RWPE2 (cell line): ENCODE measurements around the gene HS3ST2.
A peak's percentile ranks its signal among the peaks of the same experiment; 100 is the strongest.

ENCODE experiments used
- ATAC-seq: fragments of 200-7000 bp; cut with Tn5 transposase; 3 replicates; pipeline ENCODE4 v1.9.1; 2021; ENCODE audit warnings: low read depth
- DNase-seq: peaks from one replicate; pipeline ENCODE4 v3.0.0-alpha.2; 2020; ENCODE audit warnings: low spot score
- H3K27ac ChIP-seq: fragments of 450-650 bp; 2 replicates; pipeline ENCODE4 v1.5.1; 2017; ENCODE audit warnings: mild to moderate bottlenecking; ENCODE audit not compliant: poor library complexity, severe bottlenecking
- H3K27me3 ChIP-seq: fragments of 250-450 bp; sonication (Bioruptor Pico); 2 replicates; pipeline ENCODE4 v1.5.1; 2021; ENCODE audit warnings: mild to moderate bottlenecking, moderate library complexity; ENCODE audit not compliant: insufficient read depth, poor library complexity, severe bottlenecking
- H3K36me3 ChIP-seq: fragments of 250-450 bp; sonication (Bioruptor Pico); 2 replicates; pipeline ENCODE4 v1.5.1; 2020; ENCODE audit warnings: low read depth, mild to moderate bottlenecking, moderate library complexity
- H3K4me1 ChIP-seq: fragments of 250-450 bp; sonication (Bioruptor Pico); 2 replicates; pipeline ENCODE4 v1.5.1; 2021; ENCODE audit warnings: mild to moderate bottlenecking, moderate library complexity; ENCODE audit not compliant: insufficient read depth, poor library complexity, severe bottlenecking
- H3K4me3 ChIP-seq: fragments of 250-450 bp; sonication (Bioruptor Pico); 2 replicates; pipeline ENCODE4 v1.5.1; 2021; ENCODE audit warnings: mild to moderate bottlenecking, moderate library complexity; ENCODE audit not compliant: severe bottlenecking
- H3K9me3 ChIP-seq: fragments of 250-450 bp; sonication (Bioruptor Pico); 2 replicates; pipeline ENCODE4 v1.5.1; 2021; ENCODE audit warnings: mild to moderate bottlenecking, moderate library complexity; ENCODE audit not compliant: severe bottlenecking
- CTCF ChIP-seq: fragments of 450-650 bp; IDR thresholded peaks from one replicate; pipeline ENCODE4 v1.5.1; 2017; ENCODE audit warnings: mild to moderate bottlenecking, moderate library complexity; ENCODE audit not compliant: poor library complexity, severe bottlenecking

Gene HS3ST2

GRCh38 chr16:22929461-22929860 is 115.5 kb downstream of the HS3ST2 start:
- H3K27me3 ChIP-seq = peaks cover 19% of the 10 kb centered on the region

GRCh38 chr16:22932032-22932771 is 118.2 kb downstream of the HS3ST2 start:
- DNase-seq = no peak
- TF ChIP-seq CTCF = no peak
- no peak for ATAC-seq

More at GRCh38 chr16:22929461-22929860, 115.5 kb downstream of the HS3ST2 start:
- H3K36me3 ChIP-seq = no peaks in the 10 kb centered on the region
- no peaks in the 10 kb centered on the region for H3K9me3 ChIP-seq
- DNase-seq = no peak
- no peak overlapping the region for H3K27ac ChIP-seq
- no peak overlapping the region for H3K4me3 ChIP-seq
- TF ChIP-seq CTCF = no peak
- ATAC-seq = no peak
- no peaks in the 10 kb centered on the region for H3K4me1 ChIP-seq

GRCh38 chr16:22933173-22933572 is 119.2 kb downstream of the HS3ST2 start:
- Histone ChIP-seq H3K27me3 (peaks cover 15% of the 10 kb centered on the region), H3K9me3 (no peaks in the 10 kb centered on the region), H3K4me1 (no peaks in the 10 kb centered on the region), H3K36me3 (no peaks in the 10 kb centered on the region), H3K27ac (no peak overlapping the region), H3K4me3 (no peak overlapping the region)
- ATAC-seq = no peak
- no peak for TF ChIP-seq CTCF
- no peak for DNase-seq

More at GRCh38 chr16:22932032-22932771, 118.2 kb downstream of the HS3ST2 start:
- H3K27me3 ChIP-seq = peaks cover 19% of the 10 kb centered on the region
- no peak overlapping the region for H3K4me3 ChIP-seq
- H3K27ac ChIP-seq = no peak overlapping the region
- H3K36me3 ChIP-seq = no peaks in the 10 kb centered on the region
- H3K9me3 ChIP-seq = no peaks in the 10 kb centered on the region
- no peaks in the 10 kb centered on the region for H3K4me1 ChIP-seq

GRCh38 chr16:22934786-22935185 is 120.8 kb downstream of the HS3ST2 start:
- Histone ChIP-seq H3K4me1 (peaks cover 3% of the 10 kb centered on the region), H3K27me3 (peaks cover 10% of the 10 kb centered on the region), H3K9me3 (no peaks in the 10 kb centered on the region), H3K36me3 (no peaks in the 10 kb centered on the region), H3K27ac (no peak overlapping the region), H3K4me3 (no peak overlapping the region)
- ATAC-seq (no peak), DNase-seq (no peak)
- TF ChIP-seq CTCF = no peak

GRCh38 chr16:22937169-22937568 is 123.2 kb downstream of the HS3ST2 start:
- Histone ChIP-seq H3K9me3 (no peaks in the 10 kb centered on the region), H3K27me3 (peaks cover 4% of the 10 kb centered on the region), H3K4me1 (peaks cover 3% of the 10 kb centered on the region), H3K27ac (no peak overlapping the region), H3K36me3 (no peaks in the 10 kb centered on the region), H3K4me3 (no peak overlapping the region)
- DNase-seq (no peak), ATAC-seq (peak; percentile 52)
- TF ChIP-seq CTCF = no peak
